HepG2 (cell line): Measurements from ENCODE around the gene SIK2. TPM values are rescaled to one million over a fixed set of nuclear protein-coding genes. Genes with fewer than 3 reads are reported as not detected.

ENCODE experiments used
- ATF7-NPFF ChIP-seq: sonication (generic); formaldehyde crosslinking; IDR thresholded peaks from 2 replicates; pipeline ENCODE4 v1.8.1; 2023; ENCODE audit warnings: mild to moderate bottlenecking, low read depth, missing genetic modification reagents, moderate library complexity
- CHCHD3 ChIP-seq: sonication (generic); formaldehyde crosslinking; IDR thresholded peaks from 2 replicates; pipeline ENCODE4 v1.8.0; 2022; ENCODE audit warnings: mild to moderate bottlenecking, missing genetic modification reagents, moderate library complexity
- EEA1 ChIP-seq: sonication (generic); formaldehyde crosslinking; IDR thresholded peaks from 2 replicates; pipeline ENCODE4 v1.5.1; 2020; ENCODE audit warnings: mild to moderate bottlenecking, missing genetic modification reagents, borderline replicate concordance
- FOXA1 ChIP-seq, 2 experiments: fragments of 450-650 bp in 1 of 2; sonication (generic) in 1 of 2; formaldehyde crosslinking in 1 of 2; IDR thresholded peaks; 2 replicates each; pipeline versions ENCODE4 v1.4.0 to v1.6.1; 2016 to 2020; ENCODE audit warnings: missing genetic modification reagents in 1 of 2
- KDM5B ChIP-seq: sonication (generic); formaldehyde crosslinking; IDR thresholded peaks from 2 replicates; pipeline ENCODE4 v1.4.0; 2020; ENCODE audit warnings: missing genetic modification reagents, mild to moderate bottlenecking, borderline replicate concordance
- MIXL1 ChIP-seq: IDR thresholded peaks from 2 replicates; pipeline ENCODE4 v1.6.1; 2016
- MYC ChIP-seq: sonication (generic); formaldehyde crosslinking; IDR thresholded peaks from 2 replicates; pipeline ENCODE4 v1.9.0; 2021; ENCODE audit warnings: missing genetic modification reagents, borderline replicate concordance
- NFE2L1 ChIP-seq: sonication (generic); formaldehyde crosslinking; IDR thresholded peaks from 2 replicates; pipeline ENCODE4 v1.4.0; 2020; ENCODE audit warnings: missing genetic modification reagents, mild to moderate bottlenecking, borderline replicate concordance
- SOX6 ChIP-seq, 2 experiments: fragments of 450-650 bp in 1 of 2; sonication (generic) in 1 of 2; formaldehyde crosslinking in 1 of 2; IDR thresholded peaks; 2 replicates each; pipeline versions ENCODE4 v1.4.0 to v1.6.1; 2017 to 2020; ENCODE audit warnings: antibody characterized with exemption in 1 of 2, mild to moderate bottlenecking in 1 of 2, missing genetic modification reagents in 1 of 2
- ZNF12 ChIP-seq: sonication (generic); formaldehyde crosslinking; IDR thresholded peaks from 2 replicates; pipeline ENCODE4 v1.5.0; 2020; ENCODE audit warnings: missing genetic modification reagents
- ZNF331 ChIP-seq: sonication (generic); formaldehyde crosslinking; IDR thresholded peaks from 2 replicates; pipeline ENCODE4 v1.4.0; 2020; ENCODE audit warnings: missing genetic modification reagents
- ZNF382 ChIP-seq: sonication (generic); formaldehyde crosslinking; IDR thresholded peaks from 2 replicates; pipeline ENCODE4 v1.5.0; 2020; ENCODE audit warnings: missing genetic modification reagents, mild to moderate bottlenecking, borderline replicate concordance
- ZNF547 ChIP-seq: sonication (generic); formaldehyde crosslinking; IDR thresholded peaks from 2 replicates; pipeline ENCODE4 v1.5.1; 2020; ENCODE audit warnings: mild to moderate bottlenecking, missing genetic modification reagents
- ZNF598 ChIP-seq: sonication (generic); formaldehyde crosslinking; IDR thresholded peaks from 2 replicates; pipeline ENCODE4 v1.5.1; 2020; ENCODE audit warnings: mild to moderate bottlenecking, missing genetic modification reagents, borderline replicate concordance
- ZNF792 ChIP-seq: IDR thresholded peaks from 2 replicates; pipeline ENCODE4 v1.6.1; 2016
- polyA plus RNA-seq, 8 experiments: library from polyadenylated mRNA; depleted of rRNA in 3 of 8; stranded (reverse) in 7 of 8; unstranded in 1 of 8; fragments of >200 nt; fragmentation: Illumina TruSeq in 4 of 8; extraction: Trizol in 4 of 8; gene quantifications; 2 replicates each; pipeline versions ENCODE4 v1.2.1 to v1.2.3, GENCODE V29; 2011 to 2016; ENCODE audit warnings: low read depth in 4 of 8, missing spikeins in 1 of 8, mixed read lengths in 1 of 8; ENCODE audit not compliant: insufficient read depth in 1 of 8
- total RNA-seq, 5 experiments: library from RNA; depleted of rRNA; stranded (reverse); fragments of >200 nt; fragmentation: Illumina TruSeq; extraction: Trizol; gene quantifications; 2 replicates each; pipeline ENCODE4 v1.2.3, GENCODE V29; 2016; ENCODE audit warnings: low read depth in 1 of 5
- TF ChIP-seq, protein P1 (sequence below): sonication (generic); formaldehyde crosslinking; IDR thresholded peaks from 2 replicates; pipeline ENCODE4 v1.8.1; 2023; ENCODE audit warnings: missing genetic modification reagents, mild to moderate bottlenecking, borderline replicate concordance
- TF ChIP-seq, protein P2 (sequence below): sonication (generic); formaldehyde crosslinking; IDR thresholded peaks from 2 replicates; pipeline ENCODE4 v1.5.1; 2020; ENCODE audit warnings: missing genetic modification reagents, mild to moderate bottlenecking, borderline replicate concordance
- TF ChIP-seq, protein P3 (sequence below): sonication (generic); formaldehyde crosslinking; IDR thresholded peaks from 2 replicates; pipeline ENCODE4 v1.5.0; 2020; ENCODE audit warnings: mild to moderate bottlenecking, missing genetic modification reagents, borderline replicate concordance
- TF ChIP-seq, protein P4 (sequence below): sonication (generic); formaldehyde crosslinking; IDR thresholded peaks from 2 replicates; pipeline ENCODE4 v1.4.0; 2020; ENCODE audit warnings: mild to moderate bottlenecking, missing genetic modification reagents
- TF ChIP-seq, protein P5 (sequence below): sonication (generic); formaldehyde crosslinking; IDR thresholded peaks from 2 replicates; pipeline ENCODE4 v1.5.0; 2020; ENCODE audit warnings: missing genetic modification reagents

The SIK2 gene
- total and polyA plus RNA-seq, 2 of the 13 experiments (the other 11 are each of a cell fraction or from before 2014, with no cell fraction given) = 8.1 to 15.4 TPM

DNA sequence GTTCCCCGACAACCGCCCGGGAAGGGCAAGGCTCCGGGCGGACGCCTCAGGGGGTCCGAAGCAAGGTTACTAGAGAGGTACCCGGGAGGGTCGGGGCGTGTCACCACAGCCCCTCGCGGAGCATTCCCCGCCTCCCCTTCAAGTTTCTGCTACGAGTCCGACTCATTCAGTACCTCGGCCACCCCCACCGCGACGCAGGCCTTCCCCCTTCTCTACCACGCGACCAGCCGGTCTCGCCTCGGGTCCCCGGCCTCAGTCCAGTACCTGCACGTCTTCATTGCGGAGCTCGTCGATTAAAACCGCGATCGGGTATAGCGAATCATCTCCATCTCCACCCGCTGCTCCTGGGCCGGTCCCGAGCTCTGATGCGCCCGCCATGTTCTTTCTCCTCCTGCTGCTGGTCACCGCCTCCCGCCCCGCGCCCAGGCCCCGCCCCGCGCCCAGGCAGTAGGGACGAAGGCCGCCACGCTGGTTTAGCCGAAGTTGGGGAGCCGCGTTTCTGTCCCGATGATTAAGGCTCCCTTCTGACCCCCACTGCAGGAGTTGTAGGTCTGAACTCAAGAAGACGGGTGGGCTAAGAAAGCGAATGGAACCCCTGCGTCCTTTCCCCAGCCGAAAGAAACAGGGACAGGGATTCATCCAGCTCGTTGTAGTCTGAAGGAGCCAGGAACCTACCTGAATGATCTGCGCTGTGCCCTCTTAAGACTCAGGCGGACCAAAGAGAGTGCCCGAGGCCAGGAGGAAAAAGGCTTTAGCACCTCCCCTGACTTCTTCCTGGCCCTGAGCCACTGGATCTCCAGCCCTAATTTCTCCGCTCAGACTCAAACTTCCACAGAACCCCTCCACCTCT, 164.0 kb downstream of the SIK2 start, which contains the start of gene PPP2R1B (continued):
- TF ChIP-seq, protein P1, sequence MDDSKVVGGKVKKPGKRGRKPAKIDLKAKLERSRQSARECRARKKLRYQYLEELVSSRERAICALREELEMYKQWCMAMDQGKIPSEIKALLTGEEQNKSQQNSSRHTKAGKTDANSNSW (CRISPR knock-in tag) = peak; percentile 80; the same call in 1 of the 2 replicates
- TF ChIP-seq KDM5B (CRISPR knock-in tag) (peak; percentile 33; the same call in 1 of the 2 replicates), FOXA1 (IDR thresholded peaks at IDR 0.05) (no peak), FOXA1 (CRISPR knock-in tag; IDR thresholded peaks at IDR 0.05) (no peak), NFE2L1 (0 out of 2 replicates have a peak, but pooled peaks have one; percentile 11), ATF7-NPFF (CRISPR knock-in tag) (peak; percentile 62; the same call in 1 of the 2 replicates), ZNF547 (CRISPR knock-in tag) (peak; percentile 58; the same call in 1 of the 2 replicates), SOX6 (IDR thresholded peaks at IDR 0.05) (no peak), SOX6 (CRISPR knock-in tag; IDR thresholded peaks at IDR 0.05) (0 out of 2 replicates have a peak, but pooled peaks have one; percentile 33), ZNF598 (CRISPR knock-in tag) (peak; percentile 75; the same call in 1 of the 2 replicates), MYC (CRISPR knock-in tag) (peak; percentile 66), EEA1 (CRISPR knock-in tag) (0 out of 2 replicates have a peak, but pooled peaks have one; percentile 70), ZNF331 (CRISPR knock-in tag) (0 out of 2 replicates have a peak, but pooled peaks have one; percentile 0), ZNF382 (CRISPR knock-in tag) (no peak), ZNF792 (0 out of 2 replicates have a peak, but pooled peaks have one; percentile 37), CHCHD3 (CRISPR knock-in tag) (0 out of 2 replicates have a peak, but pooled peaks have one; percentile 52), MIXL1 (CRISPR knock-in tag) (no peak; the same call in 1 of the 2 replicates), ZNF12 (CRISPR knock-in tag) (no peak)
- TF ChIP-seq, protein P2, sequence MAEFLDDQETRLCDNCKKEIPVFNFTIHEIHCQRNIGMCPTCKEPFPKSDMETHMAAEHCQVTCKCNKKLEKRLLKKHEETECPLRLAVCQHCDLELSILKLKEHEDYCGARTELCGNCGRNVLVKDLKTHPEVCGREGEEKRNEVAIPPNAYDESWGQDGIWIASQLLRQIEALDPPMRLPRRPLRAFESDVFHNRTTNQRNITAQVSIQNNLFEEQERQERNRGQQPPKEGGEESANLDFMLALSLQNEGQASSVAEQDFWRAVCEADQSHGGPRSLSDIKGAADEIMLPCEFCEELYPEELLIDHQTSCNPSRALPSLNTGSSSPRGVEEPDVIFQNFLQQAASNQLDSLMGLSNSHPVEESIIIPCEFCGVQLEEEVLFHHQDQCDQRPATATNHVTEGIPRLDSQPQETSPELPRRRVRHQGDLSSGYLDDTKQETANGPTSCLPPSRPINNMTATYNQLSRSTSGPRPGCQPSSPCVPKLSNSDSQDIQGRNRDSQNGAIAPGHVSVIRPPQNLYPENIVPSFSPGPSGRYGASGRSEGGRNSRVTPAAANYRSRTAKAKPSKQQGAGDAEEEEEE (CRISPR knock-in tag) = no peak
- TF ChIP-seq, protein P3, sequence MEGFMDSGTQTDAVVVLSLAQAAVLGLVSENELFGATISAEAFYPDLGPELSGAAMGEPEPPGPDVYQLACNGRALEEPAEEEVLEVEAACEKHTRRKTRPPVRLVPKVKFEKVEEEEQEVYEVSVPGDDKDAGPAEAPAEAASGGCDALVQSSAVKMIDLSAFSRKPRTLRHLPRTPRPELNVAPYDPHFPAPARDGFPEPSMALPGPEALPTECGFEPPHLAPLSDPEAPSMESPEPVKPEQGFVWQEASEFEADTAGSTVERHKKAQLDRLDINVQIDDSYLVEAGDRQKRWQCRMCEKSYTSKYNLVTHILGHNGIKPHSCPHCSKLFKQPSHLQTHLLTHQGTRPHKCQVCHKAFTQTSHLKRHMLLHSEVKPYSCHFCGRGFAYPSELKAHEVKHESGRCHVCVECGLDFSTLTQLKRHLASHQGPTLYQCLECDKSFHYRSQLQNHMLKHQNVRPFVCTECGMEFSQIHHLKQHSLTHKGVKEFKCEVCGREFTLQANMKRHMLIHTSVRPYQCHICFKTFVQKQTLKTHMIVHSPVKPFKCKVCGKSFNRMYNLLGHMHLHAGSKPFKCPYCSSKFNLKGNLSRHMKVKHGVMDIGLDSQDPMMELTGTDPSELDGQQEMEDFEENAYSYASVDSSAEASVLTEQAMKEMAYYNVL = no peak
- TF ChIP-seq, protein P4, sequence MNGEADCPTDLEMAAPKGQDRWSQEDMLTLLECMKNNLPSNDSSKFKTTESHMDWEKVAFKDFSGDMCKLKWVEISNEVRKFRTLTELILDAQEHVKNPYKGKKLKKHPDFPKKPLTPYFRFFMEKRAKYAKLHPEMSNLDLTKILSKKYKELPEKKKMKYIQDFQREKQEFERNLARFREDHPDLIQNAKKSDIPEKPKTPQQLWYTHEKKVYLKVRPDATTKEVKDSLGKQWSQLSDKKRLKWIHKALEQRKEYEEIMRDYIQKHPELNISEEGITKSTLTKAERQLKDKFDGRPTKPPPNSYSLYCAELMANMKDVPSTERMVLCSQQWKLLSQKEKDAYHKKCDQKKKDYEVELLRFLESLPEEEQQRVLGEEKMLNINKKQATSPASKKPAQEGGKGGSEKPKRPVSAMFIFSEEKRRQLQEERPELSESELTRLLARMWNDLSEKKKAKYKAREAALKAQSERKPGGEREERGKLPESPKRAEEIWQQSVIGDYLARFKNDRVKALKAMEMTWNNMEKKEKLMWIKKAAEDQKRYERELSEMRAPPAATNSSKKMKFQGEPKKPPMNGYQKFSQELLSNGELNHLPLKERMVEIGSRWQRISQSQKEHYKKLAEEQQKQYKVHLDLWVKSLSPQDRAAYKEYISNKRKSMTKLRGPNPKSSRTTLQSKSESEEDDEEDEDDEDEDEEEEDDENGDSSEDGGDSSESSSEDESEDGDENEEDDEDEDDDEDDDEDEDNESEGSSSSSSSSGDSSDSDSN (CRISPR knock-in tag) = peak; percentile 76
- TF ChIP-seq, protein P5, sequence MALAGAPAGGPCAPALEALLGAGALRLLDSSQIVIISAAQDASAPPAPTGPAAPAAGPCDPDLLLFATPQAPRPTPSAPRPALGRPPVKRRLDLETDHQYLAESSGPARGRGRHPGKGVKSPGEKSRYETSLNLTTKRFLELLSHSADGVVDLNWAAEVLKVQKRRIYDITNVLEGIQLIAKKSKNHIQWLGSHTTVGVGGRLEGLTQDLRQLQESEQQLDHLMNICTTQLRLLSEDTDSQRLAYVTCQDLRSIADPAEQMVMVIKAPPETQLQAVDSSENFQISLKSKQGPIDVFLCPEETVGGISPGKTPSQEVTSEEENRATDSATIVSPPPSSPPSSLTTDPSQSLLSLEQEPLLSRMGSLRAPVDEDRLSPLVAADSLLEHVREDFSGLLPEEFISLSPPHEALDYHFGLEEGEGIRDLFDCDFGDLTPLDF (CRISPR knock-in tag) = peak; percentile 45; the same call in 1 of the 2 replicates
